ENCODE measurements around the gene CLASP1. TPM values are rescaled to one million over a fixed set of nuclear protein-coding genes. Genes with fewer than 3 reads are reported as not detected.

CLASP1 gene
- total and polyA plus RNA-seq, 4 donors, result 7.5 to 50.0 (median 21.9) TPM

GRCh38 chr2:121472470-121472993 is 176.7 kb downstream of the CLASP1 start:
- Histone ChIP-seq H3K27ac (ENCODE audit: low read depth in 1 of 2, low read length in 2 of 2) (no peak overlapping the region), H3K9ac (ENCODE audit: low read depth in 1 of 2, low read length in 2 of 2) (no peak overlapping the region), H3K9me3 (ENCODE audit: control insufficient read depth in 4 of 4, low read length in 3 of 4) (no peaks in the 10 kb centered on the region), H3K36me3 (ENCODE audit: control insufficient read depth in 4 of 4, insufficient read depth in 3 of 4, low read depth in 1 of 4, low read length in 3 of 4) (peaks cover 1 to 20% (median 18%) of the 10 kb centered on the region in 4 donors), H3K4me3 (ENCODE audit: low read depth in 1 of 3, low read length in 3 of 3) (no peak overlapping the region), H3K4me1 (ENCODE audit: control insufficient read depth in 4 of 4, insufficient read depth in 4 of 4, low read length in 3 of 4) (peaks cover 0 to 4% (median under 1%) of the 10 kb centered on the region in 4 donors), H3K27me3 (ENCODE audit: control insufficient read depth in 4 of 4, insufficient read depth in 4 of 4, low read length in 3 of 4) (no peaks in the 10 kb centered on the region)
- WGBS, result 82% methylated on average over 2 of the region's 2 CpGs
- no peak for DNase-seq (ENCODE audit: low spot score)
- TF ChIP-seq, protein P1, sequence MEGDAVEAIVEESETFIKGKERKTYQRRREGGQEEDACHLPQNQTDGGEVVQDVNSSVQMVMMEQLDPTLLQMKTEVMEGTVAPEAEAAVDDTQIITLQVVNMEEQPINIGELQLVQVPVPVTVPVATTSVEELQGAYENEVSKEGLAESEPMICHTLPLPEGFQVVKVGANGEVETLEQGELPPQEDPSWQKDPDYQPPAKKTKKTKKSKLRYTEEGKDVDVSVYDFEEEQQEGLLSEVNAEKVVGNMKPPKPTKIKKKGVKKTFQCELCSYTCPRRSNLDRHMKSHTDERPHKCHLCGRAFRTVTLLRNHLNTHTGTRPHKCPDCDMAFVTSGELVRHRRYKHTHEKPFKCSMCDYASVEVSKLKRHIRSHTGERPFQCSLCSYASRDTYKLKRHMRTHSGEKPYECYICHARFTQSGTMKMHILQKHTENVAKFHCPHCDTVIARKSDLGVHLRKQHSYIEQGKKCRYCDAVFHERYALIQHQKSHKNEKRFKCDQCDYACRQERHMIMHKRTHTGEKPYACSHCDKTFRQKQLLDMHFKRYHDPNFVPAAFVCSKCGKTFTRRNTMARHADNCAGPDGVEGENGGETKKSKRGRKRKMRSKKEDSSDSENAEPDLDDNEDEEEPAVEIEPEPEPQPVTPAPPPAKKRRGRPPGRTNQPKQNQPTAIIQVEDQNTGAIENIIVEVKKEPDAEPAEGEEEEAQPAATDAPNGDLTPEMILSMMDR (IDR thresholded peaks at IDR 0.05; ENCODE audit: low read depth, low read length, missing input control), result no peak
- no peak for TF ChIP-seq NR2F2 (IDR thresholded peaks at IDR 0.05)
- TF ChIP-seq HNF4A (conservative IDR thresholded peaks at IDR 0.05), result no peak
- TF ChIP-seq REST (IDR thresholded peaks at IDR 0.05), result no peak
- no peak for TF ChIP-seq YY1 (IDR thresholded peaks at IDR 0.05)
- no peak for TF ChIP-seq GABPA (IDR thresholded peaks at IDR 0.05 in 1 of 2, conservative IDR thresholded peaks at IDR 0.05 in 1 of 2)
- TF ChIP-seq SP1 (IDR thresholded peaks at IDR 0.05), result no peak
- no peak for TF ChIP-seq HNF4G (IDR thresholded peaks at IDR 0.05)
- TF ChIP-seq FOXA1 (IDR thresholded peaks at IDR 0.05), result no peak
- TF ChIP-seq MAX (IDR thresholded peaks at IDR 0.05), result no peak
- no peak for TF ChIP-seq JUND (IDR thresholded peaks at IDR 0.05)
- no peak for TF ChIP-seq EGR1 (IDR thresholded peaks at IDR 0.05; ENCODE audit: low read depth in 2 of 2)

GRCh38 chr2:121471532-121472469 is 177.5 kb downstream of the CLASP1 start:
- peaks cover 0 to 2% (median under 1%) of the 10 kb centered on the region in 4 donors for H3K4me1 ChIP-seq (ENCODE audit: control insufficient read depth in 4 of 4, insufficient read depth in 4 of 4, low read length in 3 of 4)
- H3K9ac ChIP-seq (ENCODE audit: low read depth in 1 of 2, low read length in 2 of 2), result no peak overlapping the region
- H3K27ac ChIP-seq (ENCODE audit: low read depth in 1 of 2, low read length in 2 of 2), result no peak overlapping the region
- no peak overlapping the region for H3K4me3 ChIP-seq (ENCODE audit: low read depth in 1 of 3, low read length in 3 of 3)
- WGBS, result 87% methylated on average over 8 of the region's 8 CpGs
- no peak for DNase-seq (ENCODE audit: low spot score)
- no peaks in the 10 kb centered on the region for H3K27me3 ChIP-seq (ENCODE audit: control insufficient read depth in 4 of 4, insufficient read depth in 4 of 4, low read length in 3 of 4)
- peaks cover 1 to 26% (median 24%) of the 10 kb centered on the region in 4 donors for H3K36me3 ChIP-seq (ENCODE audit: control insufficient read depth in 4 of 4, insufficient read depth in 3 of 4, low read depth in 1 of 4, low read length in 3 of 4)
- H3K9me3 ChIP-seq (ENCODE audit: control insufficient read depth in 4 of 4, low read length in 3 of 4), result no peaks in the 10 kb centered on the region
- TF ChIP-seq FOXA2 (IDR thresholded peaks at IDR 0.05), result no peak
- TF ChIP-seq JUND (IDR thresholded peaks at IDR 0.05), result no peak
- no peak for TF ChIP-seq HNF4A (conservative IDR thresholded peaks at IDR 0.05)
- no peak for TF ChIP-seq RXRA (IDR thresholded peaks at IDR 0.05)
- TF ChIP-seq MAX (IDR thresholded peaks at IDR 0.05), result no peak
- no peak for TF ChIP-seq TAF1 (conservative IDR thresholded peaks at IDR 0.05)
- no peak for TF ChIP-seq EGR1 (IDR thresholded peaks at IDR 0.05; ENCODE audit: low read depth in 2 of 2)
- no peak for TF ChIP-seq SP1 (IDR thresholded peaks at IDR 0.05)
- no peak for TF ChIP-seq YY1 (IDR thresholded peaks at IDR 0.05)
- no peak for TF ChIP-seq GABPA (IDR thresholded peaks at IDR 0.05 in 1 of 2, conservative IDR thresholded peaks at IDR 0.05 in 1 of 2)
- TF ChIP-seq, protein P2, sequence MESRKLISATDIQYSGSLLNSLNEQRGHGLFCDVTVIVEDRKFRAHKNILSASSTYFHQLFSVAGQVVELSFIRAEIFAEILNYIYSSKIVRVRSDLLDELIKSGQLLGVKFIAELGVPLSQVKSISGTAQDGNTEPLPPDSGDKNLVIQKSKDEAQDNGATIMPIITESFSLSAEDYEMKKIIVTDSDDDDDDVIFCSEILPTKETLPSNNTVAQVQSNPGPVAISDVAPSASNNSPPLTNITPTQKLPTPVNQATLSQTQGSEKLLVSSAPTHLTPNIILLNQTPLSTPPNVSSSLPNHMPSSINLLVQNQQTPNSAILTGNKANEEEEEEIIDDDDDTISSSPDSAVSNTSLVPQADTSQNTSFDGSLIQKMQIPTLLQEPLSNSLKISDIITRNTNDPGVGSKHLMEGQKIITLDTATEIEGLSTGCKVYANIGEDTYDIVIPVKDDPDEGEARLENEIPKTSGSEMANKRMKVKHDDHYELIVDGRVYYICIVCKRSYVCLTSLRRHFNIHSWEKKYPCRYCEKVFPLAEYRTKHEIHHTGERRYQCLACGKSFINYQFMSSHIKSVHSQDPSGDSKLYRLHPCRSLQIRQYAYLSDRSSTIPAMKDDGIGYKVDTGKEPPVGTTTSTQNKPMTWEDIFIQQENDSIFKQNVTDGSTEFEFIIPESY (IDR thresholded peaks at IDR 0.05), result no peak
- TF ChIP-seq NR2F2 (IDR thresholded peaks at IDR 0.05), result no peak
- TF ChIP-seq RAD21 (IDR thresholded peaks at IDR 0.05), result no peak
- TF ChIP-seq, protein P3, sequence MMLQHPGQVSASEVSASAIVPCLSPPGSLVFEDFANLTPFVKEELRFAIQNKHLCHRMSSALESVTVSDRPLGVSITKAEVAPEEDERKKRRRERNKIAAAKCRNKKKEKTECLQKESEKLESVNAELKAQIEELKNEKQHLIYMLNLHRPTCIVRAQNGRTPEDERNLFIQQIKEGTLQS (IDR thresholded peaks at IDR 0.05), result no peak
- no peak for TF ChIP-seq REST (IDR thresholded peaks at IDR 0.05)
